IPS-18a (cell line): Measurements from ENCODE around the gene TAF8.

ENCODE experiments used
- H3K27ac ChIP-seq: one replicate; pipeline ENCODE4 v1.5.1; 2013; ENCODE audit warnings: low read length
- H3K27me3 ChIP-seq: one replicate; pipeline ENCODE4 v1.6.1; 2013; ENCODE audit warnings: mild to moderate bottlenecking, low read length; ENCODE audit not compliant: control insufficient read depth, insufficient read depth
- H3K36me3 ChIP-seq: one replicate; pipeline ENCODE4 v1.6.1; 2013; ENCODE audit warnings: low read depth, low read length; ENCODE audit not compliant: control insufficient read depth
- H3K4me1 ChIP-seq: one replicate; pipeline ENCODE4 v1.6.1; 2013; ENCODE audit warnings: low read depth, low read length; ENCODE audit not compliant: control insufficient read depth
- H3K4me3 ChIP-seq: one replicate; pipeline ENCODE4 v1.5.1; 2013; ENCODE audit warnings: low read length
- H3K9ac ChIP-seq: one replicate; pipeline ENCODE4 v1.6.1; 2013; ENCODE audit warnings: mild to moderate bottlenecking, low read length, moderate library complexity
- H3K9me3 ChIP-seq: one replicate; pipeline ENCODE4 v1.6.1; 2013; ENCODE audit warnings: low read depth, low read length; ENCODE audit not compliant: control insufficient read depth

Gene TAF8

GRCh38 chr6:42017021-42017643, 33.2 kb upstream of the TAF8 start:
- Histone ChIP-seq H3K27ac (no peak overlapping the region), H3K4me1 (no peaks in the 10 kb centered on the region), H3K36me3 (no peaks in the 10 kb centered on the region), H3K4me3 (no peak overlapping the region), H3K27me3 (no peaks in the 10 kb centered on the region), H3K9me3 (no peaks in the 10 kb centered on the region), H3K9ac (no peak overlapping the region)

GRCh38 chr6:42020967-42021366, 29.4 kb upstream of the TAF8 start:
- Histone ChIP-seq H3K9ac (no peak overlapping the region), H3K36me3 (no peaks in the 10 kb centered on the region), H3K9me3 (no peaks in the 10 kb centered on the region), H3K4me3 (no peak overlapping the region), H3K4me1 (peaks cover 5% of the 10 kb centered on the region), H3K27ac (no peak overlapping the region), H3K27me3 (no peaks in the 10 kb centered on the region)

GRCh38 chr6:42021847-42022754, 28.2 kb upstream of the TAF8 start:
- no peaks in the 10 kb centered on the region for H3K27me3 ChIP-seq
- H3K36me3 ChIP-seq: no peaks in the 10 kb centered on the region
- no peak overlapping the region for H3K27ac ChIP-seq
- no peak overlapping the region for H3K9ac ChIP-seq
- no peaks in the 10 kb centered on the region for H3K9me3 ChIP-seq
- no peak overlapping the region for H3K4me3 ChIP-seq
- peaks cover 5% of the 10 kb centered on the region for H3K4me1 ChIP-seq

- Histone ChIP-seq H3K9ac (no peak overlapping the region), H3K27ac (no peak overlapping the region), H3K36me3 (no peaks in the 10 kb centered on the region), H3K27me3 (no peaks in the 10 kb centered on the region), H3K4me3 (no peak overlapping the region), H3K9me3 (no peaks in the 10 kb centered on the region), H3K4me1 (peaks cover 5% of the 10 kb centered on the region)
Measured at GRCh38 chr6:42022755-42023384, 27.5 kb upstream of the TAF8 start.

GRCh38 chr6:42025066-42025844, 25.1 kb upstream of the TAF8 start:
- no peak overlapping the region for H3K9ac ChIP-seq
- H3K9me3 ChIP-seq: no peaks in the 10 kb centered on the region
- no peak overlapping the region for H3K27ac ChIP-seq
- no peaks in the 10 kb centered on the region for H3K36me3 ChIP-seq
- H3K27me3 ChIP-seq: no peaks in the 10 kb centered on the region
- no peak overlapping the region for H3K4me3 ChIP-seq
- peaks cover 5% of the 10 kb centered on the region for H3K4me1 ChIP-seq

DNA sequence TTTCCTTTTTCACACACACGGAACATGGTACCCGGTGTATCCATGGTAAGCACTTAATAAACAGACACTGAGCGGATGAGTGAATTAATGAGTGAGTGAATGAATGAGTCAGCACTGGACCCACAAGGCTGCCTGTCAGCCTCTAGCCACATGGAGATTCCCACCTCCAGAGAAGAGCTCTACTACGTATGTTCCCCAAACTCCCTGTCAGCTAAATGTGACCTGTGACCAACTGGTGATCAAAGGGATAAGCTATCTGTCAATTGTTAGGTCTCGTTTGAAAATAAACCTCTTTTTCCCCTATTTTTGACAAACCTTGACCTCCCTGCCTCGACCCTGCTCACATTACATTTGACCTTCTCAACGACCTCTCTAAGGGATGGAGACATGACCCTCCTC, 24.5 kb upstream of the TAF8 start:
- Histone ChIP-seq H3K9ac (no peak overlapping the region), H3K27me3 (no peaks in the 10 kb centered on the region), H3K9me3 (no peaks in the 10 kb centered on the region), H3K27ac (no peak overlapping the region), H3K36me3 (no peaks in the 10 kb centered on the region), H3K4me3 (no peak overlapping the region), H3K4me1 (peaks cover 5% of the 10 kb centered on the region)

DNA sequence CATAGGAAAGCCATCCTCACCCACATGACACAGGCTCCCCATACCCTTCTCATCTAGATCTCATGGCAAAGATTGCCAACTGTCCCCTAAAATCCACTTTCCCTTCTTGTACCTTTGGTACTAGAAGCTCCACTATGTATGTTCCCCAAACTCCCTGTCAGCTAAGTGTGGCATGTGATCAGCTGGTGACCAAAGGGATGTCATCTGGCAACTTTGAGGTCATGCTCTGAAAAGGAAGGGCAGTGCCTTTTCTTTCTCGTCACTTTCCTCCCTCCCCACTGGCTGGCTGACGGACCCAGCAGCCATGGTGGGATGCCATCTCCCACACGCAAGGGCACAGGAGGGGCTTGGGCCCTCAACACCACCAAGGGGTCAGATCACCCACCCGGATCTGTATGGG, 23.8 kb upstream of the TAF8 start:
- Histone ChIP-seq H3K4me1 (peaks cover 10% of the 10 kb centered on the region), H3K9ac (no peak overlapping the region)

GRCh38 chr6:42028234-42029061, 21.9 kb upstream of the TAF8 start:
- H3K27ac ChIP-seq: no peak overlapping the region
- no peak overlapping the region for H3K4me3 ChIP-seq
- no peak overlapping the region for H3K9ac ChIP-seq
- no peaks in the 10 kb centered on the region for H3K36me3 ChIP-seq
- peaks cover 6% of the 10 kb centered on the region for H3K4me1 ChIP-seq
- no peaks in the 10 kb centered on the region for H3K27me3 ChIP-seq
- no peaks in the 10 kb centered on the region for H3K9me3 ChIP-seq

More for the DNA sequence above, 23.8 kb upstream of the TAF8 start:
- Histone ChIP-seq H3K9me3 (no peaks in the 10 kb centered on the region), H3K4me3 (no peak overlapping the region), H3K36me3 (no peaks in the 10 kb centered on the region), H3K27me3 (no peaks in the 10 kb centered on the region), H3K27ac (no peak overlapping the region)

DNA sequence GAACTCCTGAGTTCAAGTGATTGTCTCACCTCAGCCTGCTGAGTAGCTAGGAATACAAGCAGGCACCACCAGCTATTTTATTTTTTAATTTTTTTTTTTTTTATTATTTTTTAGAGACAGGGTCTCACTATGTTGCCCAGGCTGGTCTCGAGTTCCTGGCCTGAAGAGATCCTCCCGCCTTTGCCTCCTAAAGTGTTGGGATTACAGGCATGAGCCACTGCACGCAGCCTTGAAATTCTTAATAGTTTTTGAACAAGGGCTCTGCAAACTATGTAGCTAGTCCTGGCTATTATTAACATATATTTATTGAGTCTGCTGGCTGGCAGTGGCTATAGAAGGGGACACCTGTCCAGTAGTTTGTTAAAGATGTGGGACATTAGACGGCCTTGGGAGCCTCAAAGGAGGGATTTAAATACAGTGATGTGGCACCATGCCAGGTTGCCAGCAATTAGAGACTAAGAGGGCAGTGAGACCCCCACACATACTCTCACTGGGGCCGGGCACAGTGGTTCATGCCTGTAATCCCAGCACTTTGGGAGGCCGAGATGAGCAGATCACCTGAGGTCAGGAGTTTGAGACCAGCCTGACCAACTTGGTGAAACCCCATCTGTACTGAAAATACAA, 21.1 kb upstream of the TAF8 start:
- Histone ChIP-seq H3K36me3 (no peaks in the 10 kb centered on the region), H3K27me3 (no peaks in the 10 kb centered on the region), H3K9me3 (no peaks in the 10 kb centered on the region), H3K4me1 (peaks cover 6% of the 10 kb centered on the region), H3K9ac (no peak overlapping the region), H3K4me3 (no peak overlapping the region), H3K27ac (no peak overlapping the region)

DNA sequence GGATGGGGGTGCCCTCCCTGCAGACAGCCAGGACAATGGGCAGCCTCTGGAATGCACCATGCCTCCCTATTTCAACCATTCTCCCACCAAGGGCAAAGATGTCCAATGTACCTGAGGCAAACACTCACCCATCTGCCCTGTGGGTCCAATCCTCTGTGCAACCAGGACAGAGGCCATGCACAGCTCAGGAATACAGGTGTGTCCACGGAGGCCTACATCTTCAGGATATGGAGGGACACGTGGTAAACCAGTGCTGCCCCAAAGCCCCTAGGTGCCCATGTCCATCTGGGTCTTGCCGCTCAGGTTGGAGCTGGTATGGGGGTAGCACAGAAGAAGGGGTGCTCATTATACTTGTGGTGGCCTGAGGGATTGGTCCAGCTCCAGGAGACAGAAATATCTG, 20.4 kb upstream of the TAF8 start:
- Histone ChIP-seq H3K27me3 (no peaks in the 10 kb centered on the region), H3K9me3 (no peaks in the 10 kb centered on the region), H3K4me1 (peaks cover 6% of the 10 kb centered on the region), H3K36me3 (no peaks in the 10 kb centered on the region), H3K27ac (no peak overlapping the region), H3K4me3 (no peak overlapping the region), H3K9ac (no peak overlapping the region)
